SK-N-SH (cell line): Measurements from ENCODE around the gene POMC.

Source experiments
- EP300 ChIP-seq, 2 experiments: IDR thresholded peaks; 2 replicates each; pipeline versions ENCODE4 v1.4.0 to v1.6.1; 2012; ENCODE audit warnings: borderline replicate concordance in 1 of 2, low read depth in 1 of 2, low read length in 1 of 2
- EZH2phosphoT487 ChIP-seq: fragments of 200-600 bp; sonication (generic); IDR thresholded peaks from 2 replicates; pipeline ENCODE4 v1.6.1; 2017; ENCODE audit warnings: low read depth, mixed run types, mild to moderate bottlenecking, antibody characterized with exemption, moderate library complexity, borderline replicate concordance
- TF ChIP-seq, protein P1 (sequence below): fragments of 200-600 bp; sonication (generic); IDR thresholded peaks from 2 replicates; pipeline ENCODE4 v1.6.1; 2017; ENCODE audit warnings: antibody characterized with exemption, mild to moderate bottlenecking, moderate library complexity
- TF ChIP-seq, protein P2 (sequence below): IDR thresholded peaks from 2 replicates; pipeline ENCODE4 v1.4.0; 2012; ENCODE audit warnings: low read depth

DNA sequence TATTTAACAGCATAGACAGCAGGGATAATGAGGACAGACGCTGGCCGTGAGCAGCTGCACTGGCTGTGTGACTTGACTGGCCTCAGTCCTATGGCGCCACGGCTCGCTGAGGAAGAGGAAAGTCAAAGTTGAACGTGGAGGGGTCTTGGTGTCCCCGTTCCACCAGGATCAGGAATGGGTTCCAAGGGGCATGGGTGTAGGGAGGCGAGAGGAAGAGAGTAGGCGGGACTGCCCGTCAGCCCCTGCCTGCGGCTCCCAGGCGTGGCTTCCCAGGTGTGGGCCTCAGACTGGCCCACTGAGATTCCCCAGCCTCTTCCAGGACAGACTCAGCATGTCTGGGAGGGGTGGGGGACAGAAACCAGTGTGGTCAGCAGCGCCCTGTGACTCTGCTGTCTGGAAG lies 51.4 kb downstream of the POMC start:
- TF ChIP-seq, protein P1, sequence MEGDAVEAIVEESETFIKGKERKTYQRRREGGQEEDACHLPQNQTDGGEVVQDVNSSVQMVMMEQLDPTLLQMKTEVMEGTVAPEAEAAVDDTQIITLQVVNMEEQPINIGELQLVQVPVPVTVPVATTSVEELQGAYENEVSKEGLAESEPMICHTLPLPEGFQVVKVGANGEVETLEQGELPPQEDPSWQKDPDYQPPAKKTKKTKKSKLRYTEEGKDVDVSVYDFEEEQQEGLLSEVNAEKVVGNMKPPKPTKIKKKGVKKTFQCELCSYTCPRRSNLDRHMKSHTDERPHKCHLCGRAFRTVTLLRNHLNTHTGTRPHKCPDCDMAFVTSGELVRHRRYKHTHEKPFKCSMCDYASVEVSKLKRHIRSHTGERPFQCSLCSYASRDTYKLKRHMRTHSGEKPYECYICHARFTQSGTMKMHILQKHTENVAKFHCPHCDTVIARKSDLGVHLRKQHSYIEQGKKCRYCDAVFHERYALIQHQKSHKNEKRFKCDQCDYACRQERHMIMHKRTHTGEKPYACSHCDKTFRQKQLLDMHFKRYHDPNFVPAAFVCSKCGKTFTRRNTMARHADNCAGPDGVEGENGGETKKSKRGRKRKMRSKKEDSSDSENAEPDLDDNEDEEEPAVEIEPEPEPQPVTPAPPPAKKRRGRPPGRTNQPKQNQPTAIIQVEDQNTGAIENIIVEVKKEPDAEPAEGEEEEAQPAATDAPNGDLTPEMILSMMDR = no peak
- TF ChIP-seq EZH2phosphoT487 = no peak
- no peak for TF ChIP-seq EP300 (IDR thresholded peaks at IDR 0.05; ENCODE audit: borderline replicate concordance in 1 of 2, low read depth in 1 of 2, low read length in 1 of 2)
- TF ChIP-seq, protein P2, sequence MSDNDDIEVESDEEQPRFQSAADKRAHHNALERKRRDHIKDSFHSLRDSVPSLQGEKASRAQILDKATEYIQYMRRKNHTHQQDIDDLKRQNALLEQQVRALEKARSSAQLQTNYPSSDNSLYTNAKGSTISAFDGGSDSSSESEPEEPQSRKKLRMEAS = no peak
